Measurements from ENCODE around the gene TNNC2.
A peak's percentile ranks its signal among the peaks of the same experiment; 100 is the strongest.
"Not testable (repeated sequence)": the region's sequence is repeated elsewhere in the genome, so short reads cannot be mapped to it uniquely, and the experiment has no call there.

The TNNC2 gene

DNA sequence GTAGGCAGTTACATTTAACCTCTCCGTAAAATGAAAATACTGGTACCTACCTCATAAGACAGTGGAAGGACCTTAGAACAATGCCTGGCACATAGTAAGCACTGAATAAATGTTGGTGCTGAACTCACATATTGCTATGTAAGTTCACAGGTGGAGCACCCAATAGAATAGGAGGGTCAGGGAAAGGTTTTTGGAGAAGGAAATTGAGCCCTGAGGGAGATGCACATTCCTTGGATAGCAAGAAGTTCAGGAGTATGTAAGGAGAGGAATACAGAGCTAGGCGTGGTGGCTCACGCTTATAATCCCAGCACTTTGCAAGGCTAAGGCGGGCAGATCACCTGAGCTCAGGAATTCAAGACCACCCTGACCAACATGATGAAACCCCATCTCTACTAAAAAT lies 7.6 kb downstream of the TNNC2 start:
- DNase-seq (ENCODE audit: low read depth), result no peak

GRCh38 chr20:45818239-45818638 lies 8.9 kb downstream of the TNNC2 start:
- no peak for DNase-seq (ENCODE audit: low read depth)

GRCh38 chr20:45817376-45818194 lies 9.5 kb downstream of the TNNC2 start:
- no peak for DNase-seq (ENCODE audit: low read depth)

DNA sequence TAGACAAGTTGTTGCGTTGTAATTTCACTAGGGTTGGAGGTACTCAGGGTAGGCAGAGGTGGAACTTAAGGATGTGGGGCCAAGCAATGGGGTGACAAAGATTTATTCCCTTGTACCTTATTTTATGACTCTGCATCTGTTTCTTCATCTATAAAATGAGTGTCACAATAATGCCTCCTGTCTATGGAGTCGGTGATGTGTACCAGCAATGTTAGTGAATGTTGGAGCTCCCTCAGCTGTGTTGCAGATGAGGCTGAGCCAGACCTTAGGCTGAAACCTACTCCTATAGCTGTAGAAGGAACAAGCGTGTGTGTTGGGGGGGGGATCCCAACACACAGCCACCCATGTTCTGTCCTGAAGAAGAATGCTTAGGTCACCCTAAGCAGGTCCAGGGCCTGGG lies 10.2 kb downstream of the TNNC2 start:
- no peak for DNase-seq (ENCODE audit: low read depth)

- no peak for DNase-seq (ENCODE audit: low read depth)
Observed at GRCh38 chr20:45814314-45814713, 12.8 kb downstream of the TNNC2 start.

DNA sequence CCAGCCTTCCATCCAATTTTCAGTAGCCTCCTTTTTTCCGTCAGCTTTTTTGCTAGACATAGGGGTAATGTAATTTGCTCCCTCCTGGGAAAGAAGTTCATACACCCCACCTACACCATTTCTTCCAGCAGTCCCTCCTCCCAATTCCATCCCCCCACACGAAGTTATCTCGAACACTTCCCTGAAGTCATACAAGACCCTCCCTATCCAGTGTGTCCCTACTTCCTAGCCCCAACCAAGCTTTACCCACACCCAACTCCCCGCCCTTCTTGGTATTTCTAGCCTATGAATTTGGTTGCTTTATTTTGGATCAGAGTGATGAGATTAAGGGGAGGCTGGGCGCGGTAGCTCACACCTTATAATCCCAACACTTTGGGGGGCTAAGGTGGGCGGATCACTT lies 13.6 kb downstream of the TNNC2 start:
- DNase-seq (ENCODE audit: low read depth), result no peak

- no peak for DNase-seq (ENCODE audit: low read depth)
Observed at GRCh38 chr20:45813006-45813340, 14.1 kb downstream of the TNNC2 start.

DNA sequence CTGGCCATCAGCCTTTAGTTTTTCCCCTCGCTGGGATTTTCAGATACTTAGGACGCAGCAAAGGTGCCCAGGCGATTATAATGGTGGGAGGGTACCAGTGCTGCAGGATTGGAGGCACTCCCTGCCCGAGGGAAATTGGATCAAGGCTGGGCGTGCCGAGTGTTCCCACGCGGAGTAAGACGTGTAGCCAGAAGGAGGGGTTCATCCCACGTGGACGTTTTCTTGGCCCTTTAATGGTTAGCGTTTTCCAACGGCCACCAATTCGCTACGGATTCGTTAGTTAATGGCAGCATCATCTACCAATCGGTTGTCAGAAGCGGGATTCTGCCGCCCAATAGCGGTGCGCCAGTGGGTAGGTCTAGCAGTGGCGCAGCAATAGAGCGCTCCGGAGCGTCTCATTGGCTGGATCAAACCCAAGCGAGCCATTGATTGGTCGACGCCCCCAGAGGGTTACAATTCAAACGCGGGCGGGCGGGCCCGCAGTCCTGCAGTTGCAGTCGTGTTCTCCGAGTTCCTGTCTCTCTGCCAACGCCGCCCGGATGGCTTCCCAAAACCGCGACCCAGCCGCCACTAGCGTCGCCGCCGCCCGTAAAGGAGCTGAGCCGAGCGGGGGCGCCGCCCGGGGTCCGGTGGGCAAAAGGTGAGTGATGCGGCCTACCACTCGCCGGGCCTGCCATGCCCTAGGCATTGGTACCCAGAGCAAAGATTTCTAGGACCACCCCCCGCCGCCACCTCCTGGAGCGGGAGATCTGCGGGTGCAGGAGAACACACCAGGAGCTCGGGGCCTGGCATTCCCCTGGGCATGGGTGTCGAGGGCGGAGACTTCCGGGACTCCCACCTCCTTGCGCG lies 14.7 kb downstream of the TNNC2 start, which contains the start of gene UBE2C:
TSS of gene UBE2C (plus strand) at position 488 of the 849 bp plus-strand sequence. CDS start at position 540, 52 bp downstream.
- DNase-seq (ENCODE audit: low read depth), result peak; percentile 88

DNA sequence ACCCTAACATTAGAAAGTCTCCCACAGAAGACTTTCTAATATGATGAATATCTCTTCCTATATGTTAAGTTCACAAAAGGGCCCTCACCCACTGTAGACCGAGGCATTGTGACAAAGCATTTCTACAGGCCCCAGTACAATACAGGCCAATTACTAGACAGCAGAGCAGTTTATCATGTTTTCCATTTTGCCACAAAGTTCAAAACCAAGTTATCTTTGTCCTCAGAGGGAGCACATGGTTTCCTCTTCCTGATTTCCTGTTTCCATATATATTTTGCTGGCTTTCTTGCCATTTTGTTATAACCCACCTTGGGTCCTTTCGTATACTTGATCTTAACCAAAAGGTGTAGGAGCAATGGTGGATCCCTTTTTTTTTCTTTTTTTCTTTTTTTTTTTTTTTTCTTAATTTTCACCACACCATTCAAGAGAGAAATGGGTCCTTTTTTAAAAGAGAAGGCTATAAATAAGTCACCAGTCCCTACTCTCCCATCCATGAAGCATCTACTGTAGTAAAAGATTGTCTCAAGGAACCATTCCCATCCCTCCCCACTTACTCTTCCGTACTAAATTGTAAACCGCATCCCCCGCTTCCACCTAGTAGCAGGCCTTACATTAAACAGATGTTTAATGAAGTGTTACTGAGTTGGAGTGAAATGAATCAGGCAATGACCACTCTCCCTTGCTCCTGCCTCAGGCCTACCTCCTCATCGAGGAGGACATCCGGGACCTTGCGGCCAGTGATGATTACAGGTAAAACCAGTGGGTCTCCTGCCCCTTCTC lies 16.7 kb downstream of the TNNC2 start:
- DNase-seq (ENCODE audit: low read depth), result no peak

DNA sequence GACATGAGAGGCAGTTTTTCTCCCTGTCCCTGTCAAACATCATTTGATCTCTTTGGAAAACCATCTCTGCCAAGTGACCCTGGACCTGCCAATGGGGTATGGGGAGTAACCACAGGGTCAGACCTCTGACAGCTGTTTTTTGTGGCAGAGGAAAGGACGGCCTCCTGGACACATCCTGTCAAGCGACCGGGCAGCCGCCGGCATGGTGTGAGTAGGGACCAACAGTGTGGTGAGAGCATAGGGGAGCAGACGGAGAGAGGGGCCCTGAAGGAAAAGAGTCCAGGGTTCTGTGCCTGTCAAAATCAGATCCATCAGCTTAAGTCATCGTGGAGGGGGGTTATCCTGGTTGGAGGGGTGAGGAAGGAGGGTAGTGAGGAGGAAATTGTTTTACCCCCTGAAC lies 25.3 kb downstream of the TNNC2 start:
- DNase-seq (ENCODE audit: low read depth), result no peak

- peak; percentile 22 for DNase-seq (ENCODE audit: low read depth)
Observed at GRCh38 chr20:45798935-45799642, 28.0 kb downstream of the TNNC2 start.

- DNase-seq (ENCODE audit: low read depth), result not testable (repeated sequence)
Observed at GRCh38 chr20:45797955-45798354, 29.2 kb downstream of the TNNC2 start.

DNA sequence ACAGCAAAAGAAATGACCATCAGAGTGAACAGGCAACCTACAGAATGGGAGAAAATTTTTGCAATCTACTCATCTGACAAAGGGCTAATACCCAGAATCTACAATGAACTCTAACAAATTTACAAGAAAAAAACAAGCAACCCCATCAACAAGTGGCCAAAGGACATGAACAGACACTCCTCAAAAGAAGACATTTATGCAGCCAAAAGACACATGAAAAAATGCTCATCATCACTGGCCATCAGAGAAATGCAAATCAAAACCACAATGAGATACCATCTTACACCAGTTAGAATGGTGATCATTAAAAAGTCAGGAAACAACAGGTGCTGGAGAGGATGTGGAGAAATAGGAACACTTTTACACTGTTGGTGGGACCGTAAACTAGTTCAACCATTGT lies 29.6 kb downstream of the TNNC2 start:
- not testable (repeated sequence) for DNase-seq (ENCODE audit: low read depth)

GRCh38 chr20:45796337-45797065 lies 30.6 kb downstream of the TNNC2 start:
- no peak for DNase-seq (ENCODE audit: low read depth)

DNA sequence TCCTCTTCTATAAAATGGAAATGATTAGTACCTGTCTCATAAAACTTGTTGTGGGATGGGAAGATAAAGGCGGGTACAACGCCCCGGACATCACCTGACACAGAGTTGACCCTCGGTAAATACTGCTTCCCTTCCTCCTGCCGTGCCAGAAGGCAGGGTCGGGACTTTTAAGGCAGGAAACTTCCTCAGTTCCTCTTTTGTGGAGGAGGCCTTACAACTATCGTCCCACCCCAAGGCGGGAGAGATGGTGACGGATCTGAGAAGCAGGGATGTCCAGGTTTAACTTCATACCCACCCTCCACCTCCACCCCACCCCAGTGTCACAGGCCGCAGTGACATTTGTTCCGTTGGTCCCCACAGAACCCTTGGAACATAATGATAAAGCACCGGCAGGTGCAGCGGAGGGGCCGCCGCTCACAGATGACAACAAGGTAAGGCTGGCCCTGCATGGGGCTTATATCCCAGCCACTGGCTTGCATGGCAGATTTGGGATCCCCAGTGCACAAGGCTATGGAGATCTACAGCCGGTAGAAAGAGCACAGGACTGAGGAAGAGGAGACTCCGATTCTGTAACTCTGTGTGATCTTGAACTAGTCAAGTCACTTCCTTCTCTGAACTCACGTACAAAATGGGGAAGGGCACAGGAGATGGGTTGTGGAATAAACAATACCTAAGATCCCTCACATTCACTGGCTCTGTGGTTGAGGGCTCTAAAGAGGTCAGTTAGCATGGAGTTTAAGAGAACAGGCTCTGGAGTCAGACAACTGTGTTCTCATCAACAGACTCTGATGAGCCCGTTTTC lies 34.6 kb downstream of the TNNC2 start:
- no peak for DNase-seq (ENCODE audit: low read depth)

- DNase-seq (ENCODE audit: low read depth), result no peak
Observed at GRCh38 chr20:45788351-45788750, 38.8 kb downstream of the TNNC2 start.

GRCh38 chr20:45783656-45784294 lies 43.3 kb downstream of the TNNC2 start:
- DNase-seq (ENCODE audit: low read depth), result no peak

DNA sequence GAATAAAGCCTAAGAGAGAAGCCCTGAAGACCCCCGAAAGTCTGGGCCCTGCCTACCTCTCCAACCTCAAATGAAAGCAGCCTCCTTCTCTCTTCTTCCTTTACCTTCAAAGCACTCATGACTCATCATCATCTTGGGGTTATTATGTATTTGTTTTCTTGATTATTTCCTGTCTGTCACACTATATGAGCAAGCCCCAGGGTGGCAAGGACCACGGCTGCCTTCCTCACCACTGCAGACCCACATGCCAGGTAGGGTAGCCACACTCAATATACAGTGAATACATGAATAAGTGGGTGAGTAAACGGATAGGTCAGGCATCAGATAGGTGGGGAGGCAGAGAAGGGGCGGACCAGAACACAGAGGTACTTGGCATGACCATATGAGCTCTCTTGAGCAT lies 44.2 kb downstream of the TNNC2 start:
- no peak for DNase-seq (ENCODE audit: low read depth)

DNA sequence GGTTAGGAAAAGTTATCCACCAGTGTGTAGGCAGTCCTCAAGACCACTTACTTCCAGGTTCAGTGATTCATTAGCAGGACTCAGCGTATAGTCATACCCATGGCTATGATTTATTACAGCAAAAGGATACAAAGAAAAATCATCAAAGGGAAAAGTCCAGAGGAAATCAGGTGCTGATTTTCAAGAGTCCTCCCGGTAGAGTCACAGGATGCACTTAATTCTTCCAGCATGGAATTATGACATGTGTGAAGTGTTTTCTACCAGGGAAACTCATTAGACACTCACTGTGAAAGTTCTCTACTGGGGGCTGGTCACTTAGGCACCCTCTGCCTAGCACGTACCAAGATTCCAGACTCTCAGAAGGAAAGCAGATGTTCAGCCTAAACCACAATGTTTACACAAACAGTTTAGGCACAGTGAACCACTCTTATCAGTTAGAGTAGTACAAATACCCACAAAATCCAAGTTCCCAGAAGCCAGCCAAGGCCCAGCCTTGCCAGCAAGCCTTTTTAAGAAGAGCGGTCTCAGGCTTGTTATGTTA lies 45.7 kb downstream of the TNNC2 start:
- DNase-seq (ENCODE audit: low read depth), result no peak
